HG03108 (cell line): ENCODE data around the gene FCGR3B.
"Not testable (repeated sequence)": the region's sequence is repeated elsewhere in the genome, so short reads cannot be mapped to it uniquely, and the experiment has no call there.

Experiments used
- ATAC-seq: cut with Tn5 transposase; IDR thresholded peaks from one replicate; pipeline ENCODE4 v1.9.1; 2021; ENCODE audit warnings: moderate library complexity; ENCODE audit not compliant: unreplicated experiment

Gene FCGR3B

DNA sequence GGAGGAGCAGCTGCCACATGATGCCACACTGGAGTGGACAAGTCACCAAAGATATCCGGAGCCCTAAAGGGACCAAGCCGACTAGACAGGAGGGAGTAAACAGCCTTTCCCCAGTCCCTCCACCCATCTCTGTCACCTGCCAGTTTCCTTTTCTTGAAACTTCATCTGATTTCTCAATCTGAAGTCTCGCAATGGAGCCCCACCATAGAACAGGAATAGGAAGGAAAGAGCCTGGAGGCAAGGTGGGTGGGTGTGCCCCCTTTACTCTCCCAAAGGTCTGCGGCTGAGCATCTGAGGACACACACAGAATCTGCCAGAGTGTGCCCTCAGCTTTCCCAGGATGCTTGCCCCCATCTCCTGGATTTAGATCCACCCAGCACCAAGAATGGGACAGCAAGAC lies at the start of gene FCGR3B:
Gene FCGR3B (minus strand): TSS at position 101 of the 400 bp plus-strand sequence. CDS start 82 bp downstream, at position 19.
- ATAC-seq, result no peak

DNA sequence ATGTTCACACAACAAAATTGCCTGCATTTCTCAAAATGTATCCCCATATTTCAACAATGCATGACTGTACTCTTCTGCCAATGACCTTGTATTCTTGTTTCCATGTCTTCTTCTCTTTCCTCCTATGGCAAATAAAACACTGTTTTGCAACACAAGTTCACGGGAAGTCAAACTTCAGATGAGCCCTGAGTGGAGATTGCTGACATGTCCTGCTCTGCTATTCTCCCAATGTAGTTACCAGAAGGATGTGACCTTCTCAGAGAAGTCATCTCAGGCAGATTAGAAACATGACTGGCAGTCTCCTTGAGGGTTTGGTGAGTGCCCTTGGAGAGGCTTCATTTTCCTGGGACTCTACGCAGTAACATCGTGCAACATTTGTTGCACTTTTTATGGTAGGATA lies 47.5 kb upstream of the FCGR3B start:
- ATAC-seq, result no peak

DNA sequence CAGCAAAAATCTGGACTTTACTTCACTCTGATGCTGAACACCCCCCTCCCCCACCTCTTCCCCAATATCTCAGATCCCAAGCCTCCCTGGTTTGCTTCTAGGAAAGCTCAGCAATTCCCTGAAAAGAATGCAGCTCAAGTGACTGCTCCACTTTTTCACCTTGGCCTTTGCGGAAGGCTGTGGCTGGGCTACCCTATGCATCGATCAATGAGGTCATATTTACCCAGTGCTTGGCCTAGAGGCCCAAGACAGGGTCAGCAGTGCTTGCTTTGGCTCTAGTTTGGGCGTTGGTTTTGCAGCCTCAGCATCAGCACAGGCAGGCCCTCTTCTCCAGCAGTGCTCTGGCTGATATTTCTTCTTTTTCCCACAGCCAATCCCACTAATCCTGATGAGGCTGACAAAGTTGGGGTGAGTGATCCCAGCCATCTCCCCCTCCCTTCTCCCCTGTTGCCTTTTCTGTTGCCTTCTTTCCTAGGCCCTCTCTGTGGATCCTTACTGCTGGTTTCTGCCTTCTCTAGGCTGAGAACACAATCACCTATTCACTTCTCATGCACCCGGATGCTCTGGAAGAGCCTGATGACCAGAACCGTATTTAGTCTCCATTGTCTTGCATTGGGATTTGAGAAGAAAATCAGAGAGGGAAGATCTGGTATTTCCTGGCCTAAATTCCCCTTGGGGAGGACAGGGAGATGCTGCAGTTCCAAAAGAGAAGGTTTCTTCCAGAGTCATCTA lies 46.1 kb upstream of the FCGR3B start:
- no peak for ATAC-seq

DNA sequence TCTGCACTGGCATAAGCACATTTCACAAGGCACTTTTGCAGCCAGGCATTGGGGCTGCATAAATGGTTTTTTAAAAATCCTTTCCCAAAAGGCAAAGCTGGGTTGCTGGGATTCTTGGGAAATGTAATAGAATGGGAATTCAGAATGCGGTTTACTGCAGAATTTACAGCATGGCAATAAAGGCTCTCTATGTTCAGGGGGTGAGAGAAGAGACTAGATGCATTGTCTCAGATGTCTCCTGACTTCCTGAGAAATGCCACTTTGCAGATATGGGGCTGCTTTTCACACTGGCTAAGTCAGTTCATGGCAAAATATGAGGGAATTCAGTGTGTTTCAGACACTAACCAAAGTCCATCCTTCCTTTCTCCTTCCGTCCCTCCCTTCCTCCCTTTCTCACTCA lies 45.5 kb upstream of the FCGR3B start:
- no peak for ATAC-seq

DNA sequence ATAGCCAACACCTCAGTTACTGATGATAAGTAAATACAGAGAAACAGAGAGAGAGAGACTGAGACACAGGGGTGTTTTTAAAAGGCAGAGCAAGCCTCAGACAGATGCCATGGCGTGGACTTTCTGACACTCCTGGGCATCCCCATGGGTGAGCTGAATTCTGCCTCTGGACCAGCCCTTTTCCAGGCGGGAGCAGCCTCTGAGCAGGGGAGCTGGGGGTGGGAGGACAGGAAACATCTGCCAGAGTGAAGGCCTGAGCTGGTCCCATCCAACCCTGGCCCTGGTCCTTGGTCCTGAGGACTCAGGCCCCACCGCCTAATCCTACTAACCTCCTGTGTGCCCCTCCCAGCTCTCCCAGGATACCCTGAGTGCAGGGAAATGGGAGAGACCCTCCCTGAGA lies 43.9 kb upstream of the FCGR3B start:
- not testable (repeated sequence) for ATAC-seq

DNA sequence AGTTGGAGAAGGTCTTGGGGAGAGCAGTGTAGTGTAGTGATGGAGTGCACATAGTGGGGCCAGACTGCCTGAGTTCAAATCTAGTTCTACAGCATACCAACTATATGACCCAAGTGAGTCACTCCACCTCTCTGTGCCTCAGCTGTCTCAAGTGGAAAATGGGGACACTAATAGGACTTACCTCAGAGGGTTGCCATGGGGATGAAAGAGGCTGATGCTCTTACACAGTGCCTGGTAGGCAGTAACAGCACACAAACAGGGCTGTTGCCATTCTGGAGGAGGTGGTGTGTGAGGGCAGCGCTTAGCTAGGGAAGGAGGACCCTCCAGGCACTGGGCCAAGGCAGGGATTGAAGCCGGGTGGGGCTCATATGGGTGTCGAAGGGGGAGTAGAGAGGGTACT lies 43.5 kb upstream of the FCGR3B start:
- not testable (repeated sequence) for ATAC-seq

DNA sequence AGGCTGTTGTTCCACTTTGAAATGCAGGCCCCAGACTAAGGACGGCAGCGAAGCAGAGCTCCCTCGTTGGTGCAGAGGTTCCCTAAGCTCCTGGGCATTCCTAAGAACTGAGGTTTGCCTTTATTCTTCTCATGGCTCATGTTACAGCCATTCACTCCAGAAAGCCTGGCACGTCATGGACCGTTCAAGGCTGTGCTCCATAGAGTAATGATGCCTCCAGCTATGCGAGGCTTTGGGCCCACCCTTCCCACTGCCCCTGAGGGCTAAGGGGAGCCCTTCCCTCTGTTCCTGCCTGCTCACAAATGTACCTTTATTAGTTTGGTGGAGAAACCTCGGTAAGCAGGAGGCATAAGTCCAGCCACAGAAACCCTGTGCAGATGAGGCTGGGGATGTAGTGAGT lies 42.5 kb upstream of the FCGR3B start:
- not testable (repeated sequence) for ATAC-seq

DNA sequence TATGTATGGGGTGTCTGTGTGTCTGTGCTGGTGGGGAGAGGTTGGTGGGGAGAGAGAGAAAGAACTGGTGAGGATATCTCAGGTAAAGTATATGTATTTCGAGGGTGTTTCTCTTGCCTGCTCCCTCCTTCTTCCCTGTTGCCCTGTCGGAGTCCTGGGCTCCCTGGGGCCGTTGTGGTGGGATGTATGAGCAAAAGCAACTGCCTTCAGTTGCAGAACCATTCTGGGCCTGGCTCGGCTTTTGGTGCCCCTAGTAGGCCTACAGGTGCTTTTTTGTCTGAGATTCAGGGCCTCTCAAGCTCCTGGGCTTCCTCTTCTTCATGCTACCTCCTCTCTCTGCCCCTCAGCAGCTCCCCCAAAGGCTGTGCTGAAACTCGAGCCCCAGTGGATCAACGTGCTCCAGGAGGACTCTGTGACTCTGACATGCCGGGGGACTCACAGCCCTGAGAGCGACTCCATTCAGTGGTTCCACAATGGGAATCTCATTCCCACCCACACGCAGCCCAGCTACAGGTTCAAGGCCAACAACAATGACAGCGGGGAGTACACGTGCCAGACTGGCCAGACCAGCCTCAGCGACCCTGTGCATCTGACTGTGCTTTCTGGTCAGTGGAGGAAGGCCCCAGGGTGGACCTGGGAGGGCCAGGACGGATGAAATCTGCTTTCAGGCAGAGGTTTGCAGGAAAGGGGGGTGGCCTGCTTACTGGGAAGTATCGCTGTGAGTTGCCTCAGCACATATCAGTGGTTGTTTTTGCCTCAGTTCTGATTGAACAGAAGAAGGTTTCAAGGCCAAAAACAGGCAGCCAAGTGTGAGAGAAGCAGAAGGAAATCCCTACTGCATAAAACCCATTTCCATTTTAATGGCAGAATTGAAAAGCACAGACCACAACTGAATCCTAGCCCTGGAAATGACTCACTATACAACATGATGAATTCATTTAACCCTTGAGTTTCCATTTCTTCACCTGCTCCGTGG lies 40.4 kb upstream of the FCGR3B start:
- not testable (repeated sequence) for ATAC-seq

DNA sequence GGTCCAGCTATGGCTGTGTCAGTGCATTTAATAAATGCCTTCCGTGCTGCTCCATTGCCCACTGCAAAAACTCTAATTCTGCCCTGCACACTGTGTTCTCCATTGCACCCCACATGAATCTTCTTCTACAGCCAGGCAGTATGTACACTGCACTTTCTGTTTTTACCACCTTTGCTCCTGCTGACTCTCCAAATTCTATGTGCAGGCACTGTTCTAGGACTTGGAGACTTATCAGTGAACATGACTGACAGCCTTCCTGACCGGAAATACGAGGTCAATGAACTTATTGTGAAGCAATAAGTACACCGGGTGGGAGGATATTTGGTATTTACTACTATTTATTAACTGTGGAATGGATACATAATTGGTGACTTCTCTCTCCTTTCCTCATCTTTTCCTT lies 33.7 kb upstream of the FCGR3B start:
- ATAC-seq, result not testable (repeated sequence)

DNA sequence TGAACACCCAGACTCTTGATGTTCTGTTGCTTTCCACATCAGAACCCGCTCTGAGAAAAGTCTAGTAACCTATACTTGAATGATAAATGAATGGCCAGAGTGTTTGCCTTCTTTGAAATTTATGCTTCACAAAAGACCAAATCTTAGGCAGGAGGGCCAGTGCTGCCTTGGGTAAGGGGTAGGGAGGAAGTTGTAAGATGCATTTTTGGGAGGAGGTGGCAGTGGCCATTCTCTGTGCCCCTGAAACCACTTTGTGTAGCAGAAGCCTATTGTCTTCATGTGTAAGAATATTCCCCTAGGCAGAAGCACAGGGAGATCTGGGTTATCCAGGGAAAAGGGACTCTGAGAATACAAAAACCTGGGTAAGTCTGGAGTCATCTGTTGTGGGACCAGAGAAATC lies 32.6 kb upstream of the FCGR3B start:
- ATAC-seq, result not testable (repeated sequence)

DNA sequence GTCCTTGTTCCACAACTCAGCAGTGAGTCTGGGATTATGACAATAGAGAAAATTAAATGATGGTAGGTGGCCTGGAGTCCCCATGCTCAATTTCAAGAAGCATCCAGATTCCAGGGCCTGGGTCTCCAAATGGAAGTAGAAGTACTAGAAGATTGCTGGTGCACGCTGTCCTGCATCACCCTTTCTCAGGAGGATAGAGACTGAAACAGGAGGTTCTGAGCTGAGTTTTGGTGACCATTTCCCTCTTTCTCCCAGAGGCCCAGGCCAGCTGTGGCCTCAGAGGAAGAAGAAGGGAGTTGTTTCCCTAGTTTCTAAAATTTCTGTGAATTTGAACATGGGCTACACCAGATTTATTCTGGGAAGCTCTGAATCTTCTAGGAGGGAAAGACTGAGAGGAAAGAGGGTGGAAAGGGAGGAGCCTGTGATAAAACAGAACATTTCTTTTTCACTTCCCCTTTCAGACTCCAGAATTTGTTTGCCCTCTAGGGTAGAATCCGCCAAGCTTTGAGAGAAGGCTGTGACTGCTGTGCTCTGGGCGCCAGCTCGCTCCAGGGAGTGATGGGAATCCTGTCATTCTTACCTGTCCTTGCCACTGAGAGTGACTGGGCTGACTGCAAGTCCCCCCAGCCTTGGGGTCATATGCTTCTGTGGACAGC lies 31.8 kb upstream of the FCGR3B start, which contains the start of gene FCGR2B:
Gene FCGR2B (plus strand): TSS at position 460 of the 656 bp plus-strand sequence. CDS start 99 bp downstream, at position 559.
- ATAC-seq, result peak; percentile 75

DNA sequence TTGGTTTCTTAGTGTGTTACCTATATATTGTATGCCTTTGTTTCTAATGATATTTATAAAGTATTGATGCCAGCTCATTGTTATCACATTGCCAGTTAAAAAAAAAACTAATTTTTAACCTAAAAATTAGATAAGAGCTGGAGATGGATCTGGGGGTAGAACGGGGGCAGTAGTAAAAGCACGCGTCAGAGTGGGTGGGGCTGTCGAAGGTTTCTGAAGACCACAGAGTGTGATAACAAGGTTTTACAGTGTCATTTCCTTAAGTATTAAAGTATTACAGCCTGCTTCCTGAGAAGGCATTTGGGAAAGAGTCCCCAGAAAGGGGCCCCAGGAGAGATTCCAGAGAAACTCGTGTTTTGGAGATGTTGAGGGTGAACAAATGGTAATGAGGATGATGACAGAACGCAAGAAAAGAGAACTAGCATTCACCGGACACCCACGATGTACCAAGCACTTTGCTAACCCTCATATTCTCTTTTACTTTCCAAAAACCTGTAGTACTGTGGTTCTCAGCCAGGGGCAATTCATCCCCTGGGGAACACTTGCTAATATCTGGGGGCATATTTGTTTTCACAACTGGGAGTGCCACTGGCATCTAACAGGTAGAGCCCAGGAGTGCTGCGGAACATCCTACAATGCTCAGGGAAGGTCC lies 30.8 kb upstream of the FCGR3B start:
- not testable (repeated sequence) for ATAC-seq

DNA sequence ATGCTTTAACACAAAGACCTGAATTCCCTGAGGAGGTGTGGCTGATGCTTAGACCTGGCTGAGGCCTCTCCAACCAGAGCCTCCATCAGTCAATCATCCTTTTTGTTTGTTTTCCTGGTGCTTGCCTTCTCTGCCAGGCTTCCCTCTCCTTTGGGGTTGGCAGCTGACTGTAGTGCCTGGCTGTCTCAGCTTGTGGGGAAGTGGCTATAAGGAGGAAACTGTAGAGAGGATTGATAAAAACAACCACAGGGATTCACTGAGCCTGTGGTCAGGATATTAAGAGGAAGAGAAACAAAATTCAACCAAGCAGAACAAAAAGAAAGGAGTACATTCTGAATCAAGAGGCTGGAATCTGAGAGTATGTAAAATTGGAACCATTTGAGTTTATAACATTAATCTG lies 27.5 kb upstream of the FCGR3B start:
- ATAC-seq, result not testable (repeated sequence)

DNA sequence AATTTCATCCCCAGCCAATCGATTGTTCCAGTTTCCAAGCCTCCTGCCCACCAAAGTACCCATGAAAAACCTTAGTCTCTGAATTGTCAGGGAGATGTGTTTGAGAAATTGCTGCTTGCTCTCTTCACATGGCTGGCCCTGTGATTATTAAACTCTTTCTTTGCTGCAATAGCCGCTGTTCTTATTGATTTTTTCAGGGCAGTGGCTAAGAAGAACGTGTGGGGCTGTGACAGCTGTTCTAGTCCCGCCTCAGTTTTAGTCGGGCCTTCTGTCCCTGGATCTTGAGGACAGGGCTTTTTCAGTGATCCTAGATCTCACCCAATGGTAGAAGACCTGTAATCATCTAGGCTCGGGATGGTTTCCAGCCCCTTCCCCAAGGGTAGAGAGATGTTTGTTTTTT lies 23.0 kb upstream of the FCGR3B start:
- not testable (repeated sequence) for ATAC-seq

DNA sequence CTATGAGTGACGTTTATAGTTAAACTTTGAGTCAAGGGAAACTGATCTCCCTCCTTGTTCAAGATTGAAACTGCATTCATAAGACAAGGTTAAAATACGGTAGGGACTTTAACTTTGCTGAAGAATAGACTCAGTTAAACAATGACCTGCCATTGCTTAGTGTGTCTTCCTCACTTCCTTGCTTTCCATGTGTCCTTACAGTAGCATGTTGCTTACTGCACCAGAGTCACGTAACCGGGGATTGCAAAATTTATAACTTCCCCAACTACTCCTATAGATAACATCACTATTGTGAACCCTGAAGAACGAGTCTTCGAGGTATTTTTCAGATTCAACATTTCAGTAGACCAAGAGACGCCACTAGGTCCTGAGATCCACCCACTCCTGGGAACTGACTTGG lies 22.6 kb upstream of the FCGR3B start:
- not testable (repeated sequence) for ATAC-seq

DNA sequence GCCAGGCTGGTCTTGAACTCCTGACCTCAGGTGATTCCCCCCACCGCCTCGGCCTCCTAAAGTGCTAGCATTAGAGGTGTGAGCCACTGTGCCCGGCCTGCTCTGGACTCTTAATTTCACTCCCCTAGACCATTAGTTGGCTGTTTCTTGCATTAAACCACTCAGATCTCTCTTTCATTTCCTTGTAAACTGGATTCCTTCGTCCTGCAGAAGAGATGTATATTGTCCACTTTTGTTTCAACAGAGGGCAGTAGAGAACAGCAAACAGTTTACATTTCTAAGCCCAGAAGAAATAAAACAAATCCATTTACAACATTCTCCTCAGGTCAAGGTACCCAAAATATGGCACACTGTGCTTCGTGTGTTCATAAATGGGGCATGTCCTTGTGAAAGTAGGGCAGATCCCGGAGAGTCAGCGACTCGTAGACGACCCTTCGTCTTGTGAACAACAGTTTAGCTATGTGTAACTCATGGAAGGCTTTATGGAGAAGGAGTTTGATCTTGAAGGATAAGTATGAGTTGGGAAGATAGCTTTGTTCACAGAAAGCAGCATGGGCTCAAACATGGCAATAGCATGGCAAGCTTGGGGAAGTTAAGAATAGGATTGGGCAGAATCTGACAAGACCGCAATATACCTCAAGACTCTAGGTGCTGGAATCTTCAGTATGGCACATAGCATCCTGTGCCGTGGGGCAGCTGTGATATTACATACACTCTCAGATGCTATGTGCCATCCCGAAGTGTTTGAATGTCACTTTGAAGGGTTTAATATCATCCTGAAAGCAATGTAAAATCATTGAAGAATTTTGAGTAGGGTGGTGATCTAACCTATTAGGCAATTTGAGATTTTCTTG lies 16.8 kb upstream of the FCGR3B start:
- not testable (repeated sequence) for ATAC-seq

DNA sequence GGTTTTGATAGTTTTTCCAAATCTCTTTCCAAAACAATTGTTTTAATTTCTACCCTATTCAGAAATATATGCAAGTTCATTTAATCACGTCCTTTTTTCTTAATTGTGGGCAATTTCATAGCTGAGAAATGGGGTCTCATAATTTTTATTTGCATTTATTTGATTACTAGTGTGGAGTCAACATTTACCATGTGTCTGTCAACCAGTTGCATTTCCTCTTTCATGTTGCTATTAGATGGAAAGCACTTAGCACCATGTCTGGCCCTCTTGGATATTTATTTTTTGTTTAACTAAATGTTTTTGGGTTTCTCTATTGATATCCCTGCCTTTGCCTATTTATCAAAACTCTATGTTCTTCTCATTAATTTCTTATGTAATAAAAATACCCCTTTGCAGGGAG lies 13.9 kb upstream of the FCGR3B start:
- ATAC-seq, result not testable (repeated sequence)

DNA sequence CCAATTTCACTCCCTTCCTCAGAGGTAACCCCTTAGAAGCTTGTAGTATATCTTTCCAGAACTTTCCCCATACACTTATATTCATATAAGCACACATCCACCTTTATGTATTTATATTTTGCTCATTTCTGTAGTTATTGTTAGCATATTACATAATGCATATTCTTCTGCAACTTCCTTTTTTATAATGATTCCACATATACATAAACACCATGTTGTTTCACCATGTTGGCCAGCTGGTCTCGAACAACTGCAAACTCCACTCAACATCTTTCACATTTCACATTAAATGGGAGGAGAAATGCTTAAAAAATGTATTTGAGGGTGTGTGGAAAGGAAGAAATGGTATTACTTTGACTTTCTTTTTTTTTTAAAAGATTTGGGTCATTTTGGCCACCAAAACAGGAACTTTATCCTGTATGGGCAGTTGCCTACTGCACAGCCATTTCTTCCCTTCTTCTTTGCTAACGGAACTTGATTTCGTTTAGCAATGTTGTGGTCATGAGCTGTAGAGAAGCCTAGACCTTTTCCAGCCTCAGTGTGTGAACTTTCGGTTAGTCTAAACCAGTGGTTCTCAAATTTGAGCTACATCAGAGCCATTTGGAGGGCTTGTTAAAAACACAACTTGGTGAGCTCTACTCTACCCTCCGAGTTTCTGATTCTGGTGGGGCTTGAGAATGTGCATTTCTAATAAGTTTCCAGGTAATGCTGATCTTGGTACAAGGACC lies 12.7 kb upstream of the FCGR3B start:
- ATAC-seq, result not testable (repeated sequence)

DNA sequence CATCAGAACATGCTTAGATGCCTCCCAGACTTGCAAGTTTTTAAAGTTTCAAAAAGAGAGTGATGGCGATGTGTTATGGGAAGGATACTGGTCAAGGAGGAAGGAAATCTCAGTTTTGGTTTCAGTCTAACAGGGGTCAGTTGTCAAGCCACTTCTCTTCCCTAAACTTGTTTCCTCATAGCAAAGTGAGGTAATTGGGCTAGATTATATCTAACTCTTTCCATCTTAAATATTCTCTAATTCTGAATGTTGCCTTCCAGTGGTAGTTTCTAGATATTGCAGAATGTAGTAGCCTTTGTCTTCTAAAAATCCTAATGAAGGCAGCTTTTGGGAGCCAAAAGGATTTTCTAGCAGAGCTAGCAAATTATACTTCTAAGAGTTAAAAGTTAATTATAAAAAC lies 11.7 kb upstream of the FCGR3B start:
- not testable (repeated sequence) for ATAC-seq
